ENCODE data around the gene CNBP.
A peak's percentile ranks its signal among the peaks of the same experiment; 100 is the strongest.

Gene CNBP

GRCh38 chr3:129130291-129130813 is 53.3 kb downstream of the CNBP start:
- no peak for DNase-seq

- DNase-seq: no peak
These were observed 55.1 kb downstream of the CNBP start for GRCh38 chr3:129128357-129129155.

GRCh38 chr3:129126726-129127280 is 56.9 kb downstream of the CNBP start:
- DNase-seq: no peak

- peak; percentile 77 for DNase-seq
These were observed 60.2 kb downstream of the CNBP start for GRCh38 chr3:129123314-129124060.

- DNase-seq: no peak
These were observed 61.2 kb downstream of the CNBP start for GRCh38 chr3:129122412-129123011.

DNA sequence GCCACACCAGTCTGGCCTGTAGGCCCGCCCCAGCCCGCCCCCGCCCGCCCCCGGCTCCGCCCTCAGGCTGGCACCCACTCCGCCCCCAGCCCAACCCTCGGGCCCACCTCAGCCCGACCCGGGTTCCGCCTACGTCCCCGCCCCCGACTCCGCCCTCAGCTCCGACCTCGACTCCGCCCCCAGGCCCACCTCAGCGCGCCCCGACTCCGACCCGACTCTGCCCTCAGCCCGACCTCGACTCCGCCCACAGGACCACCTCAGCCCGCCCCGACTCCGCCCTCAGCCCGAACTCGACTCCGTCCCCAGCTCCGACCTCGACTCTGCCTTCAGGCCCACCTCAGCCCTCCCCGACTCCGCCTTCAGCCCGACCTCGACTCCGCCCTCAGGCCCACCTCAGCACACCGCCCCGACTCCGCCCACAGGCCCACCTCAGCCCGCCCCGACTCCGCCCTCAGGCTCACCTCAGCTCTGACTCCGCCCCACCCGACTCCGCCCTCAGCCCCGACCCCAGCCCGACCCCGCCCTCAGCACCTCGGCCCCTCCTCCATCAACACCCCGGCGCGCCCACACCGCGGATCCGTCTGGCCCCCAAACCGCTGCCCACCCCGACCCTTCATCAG is 61.8 kb downstream of the CNBP start, which contains the start of gene RAB43:
RAB43 (minus strand) TSS at position 13 of the 620 bp plus-strand sequence. CDS start 315 bp downstream, outside the sequence.
- peak; percentile 90 for DNase-seq

DNA sequence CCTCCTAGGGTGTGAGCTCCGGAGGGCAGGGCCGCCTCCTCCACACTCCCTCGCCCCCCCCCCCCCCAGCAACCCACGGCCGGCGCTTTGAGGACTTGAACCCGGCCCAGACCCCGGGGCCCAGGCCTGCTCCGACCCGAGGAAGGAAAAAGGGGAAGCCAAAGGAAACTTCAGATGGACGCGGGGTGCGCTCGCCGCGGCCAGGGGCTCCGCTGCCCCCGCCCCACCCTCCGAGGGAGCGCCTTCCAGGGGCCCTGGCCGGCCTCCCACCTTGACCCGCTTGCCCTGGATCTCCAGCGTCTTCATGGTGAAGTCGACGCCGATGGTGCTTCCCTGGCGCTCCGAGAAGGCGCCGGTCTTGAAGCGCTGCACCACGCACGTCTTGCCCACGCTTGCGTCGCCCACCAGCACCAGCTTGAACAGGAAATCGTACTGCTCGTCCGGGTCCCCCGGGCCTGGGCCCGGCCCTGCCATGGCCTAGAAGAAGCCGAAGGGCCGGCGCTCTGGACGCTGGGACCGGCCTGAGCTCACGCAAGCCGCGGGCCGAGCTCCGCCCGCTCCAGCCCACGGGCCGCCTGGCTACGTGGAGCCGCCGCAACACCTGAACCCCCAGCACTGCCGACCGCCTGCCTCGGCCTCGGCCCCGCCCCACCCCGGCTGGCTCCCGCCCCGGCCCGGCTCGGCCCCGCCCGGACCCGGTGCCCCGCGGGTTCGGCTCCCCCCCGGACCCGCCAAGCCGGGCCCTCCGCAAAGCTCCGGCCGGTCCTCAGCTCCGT is 62.5 kb downstream of the CNBP start:
- DNase-seq: peak; percentile 51

- DNase-seq: peak; percentile 98
These were observed 63.3 kb downstream of the CNBP start for GRCh38 chr3:129120254-129121004.

GRCh38 chr3:129119365-129120100 is 64.2 kb downstream of the CNBP start:
- DNase-seq: no peak

GRCh38 chr3:129118745-129119144 is 65.0 kb downstream of the CNBP start:
- no peak for DNase-seq

All from hematopoietic multipotent progenitor cell treated with erythropoietin and hydrocortisone succinate and interleukin-3 and kit ligand, for 4 days (in vitro differentiated cells).